Mammary epithelial cell (primary cell): ENCODE measurements around the gene HDAC4.

ENCODE experiments used
- CTCF ChIP-seq, 2 donors: IDR thresholded peaks in 1 of 2; conservative IDR thresholded peaks in 1 of 2; 2 replicates each; pipeline ENCODE4 v1.5.1; 2011 to 2012; ENCODE audit warnings: inconsistent platforms in 2 of 2, low read length in 2 of 2, mild to moderate bottlenecking in 2 of 2, control low read depth in 1 of 2, low read depth in 1 of 2; ENCODE audit not compliant: insufficient read depth in 1 of 2; ENCODE audit errors: extremely low read depth in 1 of 2
- EZH2 ChIP-seq: IDR thresholded peaks from 2 replicates; pipeline ENCODE4 v1.6.1; 2012; ENCODE audit warnings: low read length, inconsistent platforms, borderline replicate concordance

GRCh38 chr2:239064891-239065290 is 335.9 kb downstream of the HDAC4 start:
- no peak for TF ChIP-seq CTCF (conservative IDR thresholded peaks at IDR 0.05 in 1 of 2, IDR thresholded peaks at IDR 0.05 in 1 of 2; ENCODE audit: extremely low read depth in 1 of 2, insufficient read depth in 1 of 2, low read depth in 1 of 2, low read length in 2 of 2)
- TF ChIP-seq EZH2, result no peak
